ENCODE results near the gene DLX3.

DNA sequence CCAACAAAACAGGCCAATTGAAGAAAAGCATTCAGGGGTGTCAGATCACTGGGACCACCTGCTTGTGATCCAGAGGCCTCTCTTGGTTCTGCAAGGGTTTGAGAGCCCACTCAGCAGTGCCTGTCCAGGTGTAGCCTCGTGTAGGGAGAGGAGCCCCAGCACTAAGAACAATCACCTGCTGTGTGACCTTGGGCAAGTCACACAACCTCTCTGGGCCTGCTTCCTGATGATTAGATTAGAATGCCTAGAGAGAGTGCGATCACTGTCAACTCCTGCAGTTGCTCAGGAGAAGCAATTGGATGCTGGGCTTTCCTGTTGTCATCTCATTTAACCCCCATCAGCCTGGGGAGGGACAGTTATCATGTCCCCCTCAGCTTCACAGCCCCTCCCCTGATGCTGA lies 10.2 kb downstream of the DLX3 start:
- TF ChIP-seq, protein P1, sequence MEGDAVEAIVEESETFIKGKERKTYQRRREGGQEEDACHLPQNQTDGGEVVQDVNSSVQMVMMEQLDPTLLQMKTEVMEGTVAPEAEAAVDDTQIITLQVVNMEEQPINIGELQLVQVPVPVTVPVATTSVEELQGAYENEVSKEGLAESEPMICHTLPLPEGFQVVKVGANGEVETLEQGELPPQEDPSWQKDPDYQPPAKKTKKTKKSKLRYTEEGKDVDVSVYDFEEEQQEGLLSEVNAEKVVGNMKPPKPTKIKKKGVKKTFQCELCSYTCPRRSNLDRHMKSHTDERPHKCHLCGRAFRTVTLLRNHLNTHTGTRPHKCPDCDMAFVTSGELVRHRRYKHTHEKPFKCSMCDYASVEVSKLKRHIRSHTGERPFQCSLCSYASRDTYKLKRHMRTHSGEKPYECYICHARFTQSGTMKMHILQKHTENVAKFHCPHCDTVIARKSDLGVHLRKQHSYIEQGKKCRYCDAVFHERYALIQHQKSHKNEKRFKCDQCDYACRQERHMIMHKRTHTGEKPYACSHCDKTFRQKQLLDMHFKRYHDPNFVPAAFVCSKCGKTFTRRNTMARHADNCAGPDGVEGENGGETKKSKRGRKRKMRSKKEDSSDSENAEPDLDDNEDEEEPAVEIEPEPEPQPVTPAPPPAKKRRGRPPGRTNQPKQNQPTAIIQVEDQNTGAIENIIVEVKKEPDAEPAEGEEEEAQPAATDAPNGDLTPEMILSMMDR (IDR thresholded peaks at IDR 0.05): no peak
- TF ChIP-seq POLR2A (IDR thresholded peaks at IDR 0.05): no peak
